Stimulated activated CD8-positive, alpha-beta memory T cell treated with anti-CD3 and anti-CD28 coated beads, Interleukin-7, amount 100 ng/mL, for 24 hours (primary cell): ENCODE results near the gene MYOD1.

Source experiments
- DNase-seq: peaks from one replicate; pipeline ENCODE4 v3.0.0-alpha.2; 2020; ENCODE audit warnings: low read depth

MYOD1 gene

DNA sequence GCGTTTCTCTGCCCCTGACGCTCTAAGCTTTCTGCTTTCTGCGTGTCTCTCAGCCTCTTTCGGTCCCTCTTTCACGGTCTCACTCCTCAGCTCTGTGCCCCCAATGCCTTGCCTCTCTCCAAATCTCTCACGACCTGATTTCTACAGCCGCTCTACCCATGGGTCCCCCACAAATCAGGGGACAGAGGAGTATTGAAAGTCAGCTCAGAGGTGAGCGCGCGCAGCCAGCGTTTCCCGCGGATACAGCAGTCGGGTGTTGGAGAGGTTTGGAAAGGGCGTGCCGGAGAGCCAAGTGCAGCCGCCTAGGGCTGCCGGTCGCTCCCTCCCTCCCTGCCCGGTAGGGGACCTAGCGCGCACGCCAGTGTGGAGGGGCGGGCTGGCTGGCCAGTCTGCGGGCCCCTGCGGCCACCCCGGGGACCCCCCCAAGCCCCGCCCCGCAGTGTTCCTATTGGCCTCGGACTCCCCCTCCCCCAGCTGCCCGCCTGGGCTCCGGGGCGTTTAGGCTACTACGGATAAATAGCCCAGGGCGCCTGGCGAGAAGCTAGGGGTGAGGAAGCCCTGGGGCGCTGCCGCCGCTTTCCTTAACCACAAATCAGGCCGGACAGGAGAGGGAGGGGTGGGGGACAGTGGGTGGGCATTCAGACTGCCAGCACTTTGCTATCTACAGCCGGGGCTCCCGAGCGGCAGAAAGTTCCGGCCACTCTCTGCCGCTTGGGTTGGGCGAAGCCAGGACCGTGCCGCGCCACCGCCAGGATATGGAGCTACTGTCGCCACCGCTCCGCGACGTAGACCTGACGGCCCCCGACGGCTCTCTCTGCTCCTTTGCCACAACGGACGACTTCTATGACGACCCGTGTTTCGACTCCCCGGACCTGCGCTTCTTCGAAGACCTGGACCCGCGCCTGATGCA is at the start of gene MYOD1:
MYOD1 (plus strand) TSS at position 544 of the 910 bp plus-strand sequence; CDS start at position 756, 212 bp downstream.
- DNase-seq: no peak

DNA sequence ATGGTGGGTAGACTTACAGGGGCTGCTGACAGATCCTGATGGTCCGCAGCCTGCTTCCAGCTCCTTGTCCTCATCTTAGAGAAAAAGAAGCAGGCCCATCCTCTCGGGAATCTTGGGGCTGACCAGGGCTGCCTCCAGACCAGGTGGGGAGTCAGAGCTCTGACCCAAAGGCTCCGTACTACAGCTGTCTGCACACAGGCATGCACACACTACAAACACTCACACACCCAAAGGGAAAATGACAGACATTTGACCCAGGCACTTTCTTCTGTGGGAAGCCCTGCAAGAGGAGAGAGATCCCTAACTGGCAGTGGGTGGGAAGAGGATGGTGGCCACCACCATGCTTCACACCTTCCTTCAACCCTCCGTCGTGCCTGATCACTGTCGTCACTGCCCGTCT is 46.9 kb upstream of the MYOD1 start:
- DNase-seq: no peak

DNA sequence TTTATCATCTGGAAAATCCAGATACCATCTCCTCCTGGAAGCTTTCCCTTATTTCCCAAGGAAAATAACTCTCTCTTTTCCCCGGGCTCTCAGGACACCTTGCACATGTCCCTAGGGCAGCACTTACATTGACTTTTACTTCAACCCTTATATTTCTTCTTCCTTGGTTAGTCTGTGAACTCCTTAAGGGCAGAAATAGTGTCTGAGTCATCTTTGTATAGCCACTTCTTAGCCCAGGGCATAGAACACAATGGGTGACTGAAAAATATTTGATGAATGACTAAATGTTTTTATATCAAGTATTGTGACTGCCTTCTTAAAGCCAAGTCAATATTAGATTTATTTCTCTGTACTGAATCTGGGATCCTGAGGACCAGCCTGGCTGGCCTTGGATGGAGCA is 45.4 kb upstream of the MYOD1 start:
- DNase-seq: no peak

DNA sequence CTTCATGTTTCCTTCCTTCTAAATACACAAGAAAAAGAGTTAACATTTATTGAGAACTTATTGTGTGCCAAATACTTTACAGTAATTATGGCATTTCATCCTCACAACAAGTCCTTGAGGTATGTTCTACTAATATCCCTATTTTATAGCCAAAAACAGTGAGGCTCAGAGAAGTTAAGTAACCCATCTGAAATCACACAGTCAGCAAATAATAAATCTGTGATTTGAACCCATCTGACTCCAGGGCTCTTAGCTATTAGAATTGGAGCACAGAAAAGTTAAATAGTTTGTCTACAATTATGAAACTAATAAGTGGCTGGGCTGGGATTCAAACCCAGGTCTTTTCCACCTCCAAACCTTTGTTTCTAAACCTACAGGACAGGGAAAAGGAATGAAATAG is 36.5 kb upstream of the MYOD1 start:
- DNase-seq: no peak

DNA sequence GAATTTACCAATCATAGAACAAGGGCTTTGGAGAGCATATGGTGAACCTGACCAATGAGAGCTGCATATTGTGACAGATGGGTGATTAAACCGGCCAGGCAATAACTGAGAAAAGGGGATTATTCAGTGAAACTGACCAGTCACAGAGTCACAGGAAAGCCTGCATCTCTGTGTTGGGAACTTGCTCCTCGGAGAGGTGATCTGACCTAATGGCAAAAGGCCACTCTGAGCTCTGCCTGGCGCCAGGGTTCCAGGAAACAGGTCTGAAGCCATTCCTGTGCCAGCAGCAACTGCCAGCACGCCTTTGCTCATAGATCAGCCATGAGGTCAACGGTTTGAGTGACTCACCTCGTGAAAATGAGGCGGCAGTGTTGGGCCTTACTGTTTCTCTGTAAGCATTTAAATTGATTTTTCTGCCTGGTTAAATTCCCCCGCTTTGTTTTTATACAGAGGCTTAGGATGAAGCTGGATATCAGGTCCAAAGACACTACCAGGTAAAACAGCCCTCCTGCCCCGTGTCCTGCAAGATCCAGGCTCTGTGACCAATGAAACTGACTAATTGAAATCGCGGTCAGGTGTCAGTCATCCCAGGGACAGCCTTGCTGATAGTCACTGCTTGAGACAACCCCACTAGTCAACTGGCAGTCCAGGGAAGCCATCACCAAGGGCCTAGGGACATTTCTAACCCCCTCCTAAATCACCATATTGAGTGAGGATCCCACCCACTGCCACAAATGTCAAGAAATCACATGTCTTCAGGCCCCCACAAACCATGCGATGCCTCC is 35.8 kb upstream of the MYOD1 start:
- DNase-seq: no peak

DNA sequence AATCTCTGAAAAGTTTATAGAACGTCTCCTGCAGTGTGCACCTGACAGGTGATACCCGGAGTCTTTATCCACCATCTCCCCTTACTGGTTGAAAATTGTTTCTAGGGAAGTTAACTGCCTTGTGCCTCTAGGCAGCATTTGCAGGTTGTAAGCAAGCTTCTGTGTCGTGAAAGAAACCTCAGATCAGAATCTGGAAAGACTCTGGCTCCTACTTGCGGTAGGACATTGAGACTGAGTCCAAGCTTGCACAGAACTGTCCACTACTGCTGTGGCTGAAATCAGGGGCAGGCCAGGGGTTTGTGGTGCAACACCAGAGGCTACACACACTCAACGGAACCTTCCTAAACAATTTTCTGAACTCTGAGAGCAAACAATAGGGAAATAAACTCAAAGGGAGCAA is 34.8 kb upstream of the MYOD1 start:
- no peak for DNase-seq

DNA sequence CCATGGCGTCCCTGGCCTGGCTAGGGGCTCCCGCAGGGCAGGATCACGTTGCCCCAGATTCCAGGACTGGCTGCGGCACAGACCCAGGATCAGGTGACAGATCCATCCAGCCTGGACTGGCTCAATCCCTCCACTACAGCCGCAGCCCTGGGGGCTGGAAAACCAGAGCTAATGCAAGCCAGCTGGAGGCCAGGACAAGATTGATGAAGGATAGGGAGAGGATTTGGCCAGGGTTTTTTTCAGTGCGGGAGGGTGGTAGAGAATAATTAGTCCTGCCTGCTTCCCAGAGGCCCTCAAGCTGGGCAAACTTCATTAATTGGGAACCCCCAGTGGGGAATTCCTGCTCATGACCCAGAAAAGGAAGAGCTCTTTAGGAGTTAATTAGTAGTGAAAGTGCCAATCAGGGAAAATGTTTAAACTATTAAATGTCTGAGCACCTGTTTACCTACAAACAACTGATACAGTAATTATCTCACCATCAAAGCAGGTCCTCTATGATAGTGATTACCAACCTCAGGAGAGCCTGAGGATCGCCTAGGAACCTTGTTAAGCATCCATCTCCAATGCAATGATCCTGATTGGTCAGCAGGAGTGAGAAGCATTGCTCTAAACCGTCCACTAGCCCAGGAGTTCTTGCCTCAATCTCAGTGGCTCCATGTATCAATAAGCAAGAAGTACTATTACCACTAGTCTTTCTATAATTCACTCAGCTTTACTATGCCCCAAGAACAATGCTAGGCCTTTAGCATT is 33.0 kb upstream of the MYOD1 start:
- no peak for DNase-seq

DNA sequence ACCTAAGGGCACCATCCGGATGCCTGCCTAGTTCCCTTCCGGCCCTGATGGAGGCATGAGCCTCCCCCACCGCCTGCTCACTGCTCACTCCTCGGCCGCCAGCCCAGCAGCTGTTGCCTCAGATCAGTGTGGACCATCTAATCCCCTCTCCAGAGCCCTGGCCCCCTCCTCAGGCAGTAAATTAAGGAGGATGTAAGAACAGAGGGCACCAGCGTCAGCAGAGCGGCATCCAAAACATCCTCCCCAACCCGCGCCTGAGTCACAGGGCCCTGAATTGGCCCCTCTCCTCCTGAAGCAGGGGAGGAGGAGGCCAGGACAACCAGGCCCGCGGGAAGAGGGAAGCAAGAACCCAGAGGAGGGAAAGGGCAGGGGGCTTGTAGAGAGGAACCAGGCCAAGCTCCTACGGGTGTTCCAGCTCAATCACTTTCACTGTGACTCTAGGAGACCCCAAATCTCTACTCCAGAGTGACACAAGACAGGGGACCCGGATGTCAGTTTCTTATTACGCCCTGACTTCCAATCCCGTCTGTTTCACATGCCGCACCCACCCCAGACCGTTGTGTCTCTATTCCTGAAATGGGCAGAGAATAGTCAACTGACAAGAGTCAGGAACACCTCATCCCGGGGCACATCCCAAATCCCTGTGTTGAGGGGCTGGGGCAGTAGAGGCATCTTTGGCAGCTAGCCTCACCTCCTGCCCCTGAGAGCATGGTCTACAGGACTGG is 31.3 kb upstream of the MYOD1 start:
- no peak for DNase-seq

DNA sequence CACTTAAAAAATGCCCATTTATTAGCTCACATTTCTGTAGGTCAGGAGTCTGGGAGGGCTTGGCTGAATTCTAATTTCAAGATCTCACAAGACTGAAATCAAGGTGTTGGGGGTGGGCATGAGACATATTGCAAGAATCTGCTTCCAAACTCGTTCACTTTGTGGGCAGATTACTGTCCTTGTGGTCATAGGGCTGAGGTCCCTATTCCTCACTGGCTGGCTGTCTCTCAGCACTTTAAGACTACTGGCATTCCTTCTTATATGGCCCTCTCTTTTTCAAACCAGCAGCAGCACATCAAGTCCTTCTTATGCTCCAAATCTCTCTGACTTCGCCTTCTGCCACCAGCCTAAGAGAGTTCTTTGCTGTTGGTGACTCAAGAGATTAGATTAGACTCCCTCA is 27.8 kb upstream of the MYOD1 start:
- DNase-seq: no peak

DNA sequence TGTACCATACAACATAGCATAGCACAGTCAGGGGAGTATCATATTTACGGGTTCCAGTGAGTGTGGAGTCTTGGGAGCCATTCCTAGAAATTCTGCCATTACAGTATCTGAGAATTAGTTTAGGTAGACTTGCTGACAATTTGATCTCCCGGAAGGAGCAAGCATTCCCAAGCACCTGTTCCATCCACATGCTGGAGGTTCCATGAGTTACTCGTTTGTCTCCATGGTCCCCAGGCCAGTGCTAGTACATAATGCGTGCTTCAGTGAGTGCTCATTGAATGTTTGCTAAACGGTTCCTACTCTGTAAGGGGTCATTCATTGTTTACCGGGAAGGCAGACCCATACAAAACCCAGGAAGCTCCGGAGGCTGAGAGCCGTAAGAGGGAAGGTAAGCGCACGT is 27.4 kb upstream of the MYOD1 start:
- no peak for DNase-seq

DNA sequence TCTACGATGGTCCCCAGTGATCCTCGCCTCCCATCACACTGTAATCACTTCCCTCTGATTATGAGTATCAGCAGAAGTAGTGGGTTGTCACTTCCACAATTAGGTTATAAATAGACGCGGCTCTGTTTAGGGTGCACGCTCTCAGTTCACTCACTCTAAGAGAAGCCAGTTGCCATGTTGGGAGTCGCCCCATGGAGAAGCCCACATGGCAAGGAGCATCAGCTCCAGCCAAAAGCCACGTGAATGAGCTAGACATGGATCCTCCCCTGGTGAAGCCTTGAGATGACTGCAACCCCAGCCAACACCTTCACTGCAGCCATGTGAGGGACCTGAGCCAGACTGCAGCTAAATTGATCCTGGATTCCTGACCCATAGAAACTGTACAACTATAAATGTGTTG is 26.4 kb upstream of the MYOD1 start:
- DNase-seq: no peak

DNA sequence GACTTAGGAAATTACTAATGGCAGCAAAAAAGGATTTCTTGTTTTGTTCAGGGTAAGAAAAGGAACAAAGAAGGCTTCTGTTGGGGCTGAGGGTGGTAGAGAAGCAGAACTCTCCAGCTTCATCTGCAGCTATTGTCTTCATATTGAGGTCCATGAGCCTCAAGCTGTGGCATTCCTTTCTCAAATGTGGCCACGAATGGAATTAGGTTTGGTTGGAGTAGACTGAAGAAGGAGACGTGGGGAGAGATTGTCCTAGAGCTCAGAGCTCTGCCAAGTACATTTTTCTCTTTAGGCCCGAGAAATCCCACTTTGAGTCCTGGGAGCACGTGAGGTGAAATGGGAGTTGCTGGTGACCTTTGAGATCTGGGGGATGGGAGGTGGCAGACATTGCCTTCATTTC is 25.8 kb upstream of the MYOD1 start:
- no peak for DNase-seq

DNA sequence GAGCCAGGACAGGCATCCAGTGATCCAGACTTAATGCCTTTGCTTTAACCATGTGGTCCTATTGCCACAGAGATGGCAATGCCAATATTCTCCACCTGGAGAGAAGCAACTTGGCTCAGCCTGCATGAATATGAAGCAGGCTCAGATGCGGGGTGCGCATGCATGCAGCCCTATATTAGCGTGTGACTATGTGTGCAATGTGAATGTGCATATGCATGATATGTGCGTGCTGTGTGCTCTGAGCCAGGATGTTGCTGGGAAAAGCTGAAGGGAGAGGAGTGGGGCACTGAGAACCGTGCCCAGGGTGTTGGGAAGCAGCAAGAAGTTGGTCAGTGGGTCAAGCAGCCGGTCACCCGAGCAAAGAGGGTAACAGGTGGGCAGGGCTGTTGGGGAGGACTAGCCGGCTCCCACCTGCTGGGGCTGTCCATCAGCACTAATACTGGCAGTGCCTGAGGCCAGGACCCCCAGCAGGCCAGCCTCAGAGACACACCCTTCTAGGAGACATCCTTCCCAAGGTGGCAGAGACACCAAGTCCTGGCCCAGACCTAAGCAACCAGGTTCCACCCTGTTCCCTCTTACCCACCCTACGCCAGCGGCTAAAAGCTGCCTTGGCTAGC is 24.8 kb upstream of the MYOD1 start:
- no peak for DNase-seq

DNA sequence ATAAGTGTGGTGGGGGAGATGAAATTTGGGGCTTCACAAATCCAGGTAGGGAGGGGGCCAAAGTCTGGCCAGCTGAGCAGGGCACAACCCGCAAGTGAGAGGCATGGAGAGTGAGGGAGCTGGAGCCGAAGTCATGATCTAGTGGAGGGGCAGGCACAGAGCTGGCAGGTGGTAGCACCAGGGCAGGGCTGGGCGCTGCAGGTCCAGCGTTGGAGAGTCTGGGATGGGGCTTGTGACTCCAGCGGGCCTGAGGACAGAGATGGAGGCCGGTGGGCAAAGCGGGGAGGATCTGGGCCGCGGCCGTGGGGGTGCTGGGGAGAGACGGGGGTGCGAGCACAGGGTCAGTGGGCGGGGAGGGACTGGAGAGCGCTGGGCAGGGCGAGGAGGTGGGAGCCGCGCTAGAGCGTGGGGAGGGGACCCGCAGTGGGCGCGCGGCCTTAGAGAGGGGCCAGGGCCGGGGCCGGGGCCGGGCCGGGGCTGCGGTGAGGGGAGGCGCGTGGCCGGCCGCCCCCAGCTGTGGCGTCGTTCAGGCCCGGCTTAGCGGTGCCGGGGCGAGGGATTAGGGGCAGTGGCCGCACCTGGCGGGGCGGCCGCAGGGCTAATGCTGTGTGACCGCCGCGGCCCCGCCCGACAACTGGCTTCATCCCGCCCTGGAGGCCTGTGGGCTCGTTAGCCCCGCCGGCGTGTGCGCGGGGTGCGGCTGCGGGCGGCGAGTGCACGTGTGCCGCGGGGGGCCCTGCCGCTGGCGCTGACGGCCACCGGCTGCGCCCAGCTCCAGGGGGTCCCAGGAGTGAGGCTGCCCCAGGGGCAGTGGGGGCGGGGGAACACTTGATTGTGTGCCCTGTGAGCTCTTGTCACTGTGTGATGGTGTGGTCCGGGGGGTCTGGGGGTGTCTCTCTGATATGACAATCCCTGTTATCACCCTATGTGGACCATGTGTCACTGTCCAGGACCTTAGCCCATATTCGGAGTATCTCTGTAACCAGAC is 23.6 kb upstream of the MYOD1 start:
- no peak for DNase-seq

DNA sequence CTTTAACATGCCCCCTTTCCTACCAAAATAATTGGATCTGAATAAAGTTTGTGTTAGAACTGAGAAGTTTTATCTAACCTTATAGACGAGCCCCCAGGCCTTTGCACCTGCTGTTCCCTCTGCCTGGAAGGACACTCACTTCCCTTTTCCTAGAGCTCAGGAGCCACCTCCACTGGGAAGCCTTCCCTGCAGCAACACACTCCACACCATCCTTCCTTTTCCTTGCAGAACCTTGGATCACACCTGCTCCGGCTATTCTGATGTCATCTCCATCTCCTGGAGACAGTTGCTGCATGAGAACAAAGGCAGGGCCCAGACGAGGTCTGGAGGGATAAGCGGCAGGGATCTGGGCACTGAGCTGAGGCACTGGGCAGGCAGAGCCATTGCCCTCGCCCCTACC is 22.6 kb upstream of the MYOD1 start:
- no peak for DNase-seq

DNA sequence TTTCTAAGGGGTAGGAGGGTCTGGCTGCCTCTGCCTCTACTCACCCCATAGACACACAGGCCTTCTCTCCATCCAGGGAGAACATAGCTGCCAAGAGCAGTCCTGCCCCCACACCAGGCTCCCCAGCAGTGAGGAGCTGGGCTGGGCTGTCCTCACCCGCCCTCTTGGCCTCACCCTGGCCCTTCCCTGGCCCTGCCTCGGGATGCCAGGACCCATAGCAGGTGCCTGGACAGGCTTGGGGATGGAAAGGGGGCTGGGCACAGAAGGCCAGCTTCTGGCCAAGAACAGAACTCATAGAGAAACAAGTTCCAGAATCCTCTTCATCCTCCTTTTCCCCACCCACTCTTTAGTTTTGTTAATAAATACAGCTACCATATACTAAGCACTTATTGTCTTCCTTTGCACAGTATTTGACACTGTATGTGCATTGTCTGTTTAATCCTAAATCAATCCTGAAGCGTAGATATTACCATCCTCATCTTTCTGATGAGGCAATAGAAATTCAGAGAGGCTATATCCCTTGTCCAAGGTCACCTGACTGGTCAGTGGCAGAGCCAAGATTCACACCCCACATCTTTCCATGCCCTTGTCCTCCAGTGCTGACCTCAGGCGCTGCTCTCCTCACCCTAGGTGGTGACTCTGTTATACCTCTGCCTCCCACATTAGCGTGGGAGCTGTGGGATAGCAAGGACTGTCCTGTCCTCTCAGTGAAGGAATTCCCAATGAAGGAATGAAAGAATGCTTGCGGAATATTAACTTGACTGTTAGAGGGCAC is 22.0 kb upstream of the MYOD1 start:
- no peak for DNase-seq

DNA sequence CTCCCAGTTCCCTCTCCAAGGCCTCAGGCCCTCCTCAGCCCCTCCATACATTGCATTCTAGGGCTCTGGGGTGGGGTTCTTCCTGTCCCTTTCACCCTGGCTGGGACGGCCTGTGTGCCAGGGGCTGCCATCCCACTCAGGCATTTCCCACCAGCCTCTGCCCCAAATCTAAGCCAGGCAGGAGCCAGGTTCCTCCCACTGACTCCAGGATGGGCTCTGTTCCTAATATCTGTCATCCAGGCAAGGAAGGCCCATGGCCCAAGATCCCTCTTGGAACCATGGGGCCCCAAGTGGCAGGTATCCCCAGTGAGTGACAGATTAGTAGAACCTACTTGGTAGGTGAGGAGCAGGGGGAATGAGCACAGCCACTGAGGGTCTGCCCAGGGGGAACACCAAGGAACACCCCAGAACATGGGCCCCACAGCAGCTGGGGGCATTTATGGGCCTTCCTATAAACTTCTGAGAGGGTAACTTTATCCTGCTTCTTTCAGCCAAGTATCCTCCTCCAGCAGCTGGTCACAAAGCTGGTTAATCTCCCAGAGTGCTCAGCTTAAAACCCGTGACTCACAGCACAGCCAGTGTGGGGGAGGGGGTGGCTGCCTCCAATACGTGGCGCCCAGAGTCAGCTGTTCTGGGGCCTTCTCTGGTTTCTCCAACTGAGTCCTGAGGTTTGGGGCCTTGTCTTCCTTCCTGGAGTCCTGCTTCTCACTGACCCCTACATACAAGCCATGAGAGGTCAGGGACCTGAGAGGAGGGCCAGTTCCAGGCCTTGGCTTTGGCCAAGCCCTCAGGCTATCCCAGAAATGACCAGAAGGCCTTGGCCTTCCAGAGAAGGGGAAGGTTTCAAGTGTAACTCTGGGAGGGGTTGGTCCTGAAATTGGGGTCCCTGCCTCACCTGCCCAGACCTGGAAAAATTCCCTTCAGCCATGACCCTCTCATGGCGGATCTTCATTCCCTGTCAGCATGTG is 19.9 kb upstream of the MYOD1 start:
- DNase-seq: no peak

DNA sequence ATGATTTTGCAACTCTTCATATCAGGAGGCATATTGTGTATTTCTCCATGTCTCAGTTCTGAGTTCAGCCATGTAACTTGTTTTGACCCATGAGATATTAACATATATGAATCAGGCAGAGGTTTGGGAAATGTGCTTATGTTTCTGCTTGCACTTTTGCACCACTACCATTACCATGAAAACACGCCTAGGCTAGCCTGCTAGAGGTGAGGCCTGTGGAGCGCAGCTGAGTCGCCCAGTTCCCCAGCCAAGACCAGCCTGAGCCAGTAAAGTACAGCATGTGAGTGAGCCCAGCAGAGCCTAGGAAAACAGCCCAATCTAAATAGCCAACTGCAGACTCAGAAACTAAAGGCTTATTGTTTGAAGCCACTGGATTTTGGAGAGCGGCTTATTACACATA is 18.4 kb upstream of the MYOD1 start:
- DNase-seq: no peak
